Activated T-helper 2 cell treated with anti-CD3 and anti-CD28 coated beads, Interferon-gamma antibody, Interleukin-2, Interleukin-4, amounts not matched to agents 10 μg/mL and 5 μg/mL and 100 μg/mL, durations not matched to agents 14 hours and 24 hours and 36 hours (primary cell): ENCODE measurements around the gene KAT7. TPM values are rescaled to one million over a fixed set of nuclear protein-coding genes. Genes with fewer than 3 reads are reported as not detected.
A peak's percentile ranks its signal among the peaks of the same experiment; 100 is the strongest.

Experiments used
- DNase-seq: peaks from one replicate; pipeline ENCODE4 v3.0.0; 2021; ENCODE audit warnings: low spot score
- H3K27ac Mint-ChIP-seq: one replicate; pipeline ENCODE4 v1.8.0; 2021; ENCODE audit warnings: mixed read lengths
- H3K27me3 Mint-ChIP-seq: one replicate; pipeline ENCODE4 v1.8.0; 2021; ENCODE audit warnings: low read depth, mixed read lengths
- H3K36me3 Mint-ChIP-seq: one replicate; pipeline ENCODE4 v1.8.0; 2021; ENCODE audit warnings: low read depth, mixed read lengths
- H3K4me1 Mint-ChIP-seq: one replicate; pipeline ENCODE4 v1.8.0; 2021; ENCODE audit warnings: low read depth, mixed read lengths
- H3K4me3 Mint-ChIP-seq: one replicate; pipeline ENCODE4 v1.8.0; 2021; ENCODE audit warnings: low read depth, mild to moderate bottlenecking, moderate library complexity, mixed read lengths
- H3K9me3 Mint-ChIP-seq: one replicate; pipeline ENCODE4 v1.8.0; 2021; ENCODE audit warnings: mixed read lengths
- intact Hi-C: fragments of 100-400 bp; cut with micrococcal nuclease; formaldehyde crosslinking; loops from one replicate; pipeline ENCODE4 v1.15.1; 2023
- total RNA-seq: library from RNA; stranded (reverse); gene quantifications from 2 replicates; pipeline ENCODE4 v1.2.3, GENCODE V29; 2022

The KAT7 gene
- total RNA-seq, 1 donor from 2014 or later, result 65.0 TPM

DNA sequence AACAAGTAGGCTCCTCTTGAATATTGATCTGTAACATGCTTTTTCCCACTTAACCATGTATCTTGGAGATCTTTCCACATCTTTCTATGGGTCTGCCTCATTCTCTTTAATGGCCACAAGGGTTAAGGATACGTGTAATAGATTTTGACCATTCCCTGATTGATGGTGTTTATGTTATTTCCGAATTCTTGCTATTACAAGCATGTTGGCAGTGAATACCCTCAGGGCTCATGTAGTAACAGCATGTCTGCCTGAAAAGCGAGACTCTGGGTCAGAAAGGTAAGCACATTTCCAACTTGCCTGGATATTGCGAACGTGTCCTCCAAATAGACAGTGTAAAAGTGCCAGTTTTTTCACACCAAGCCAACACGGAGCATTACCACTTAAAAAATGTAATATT, 54.4 kb downstream of the KAT7 start:
- peaks cover 4% of the 10 kb centered on the region for H3K36me3 Mint-ChIP-seq
- no peak overlapping the region for H3K27ac Mint-ChIP-seq
- H3K9me3 Mint-ChIP-seq, result no peaks in the 10 kb centered on the region
- intact Hi-C loops, result no loop called here
- no peaks in the 10 kb centered on the region for H3K27me3 Mint-ChIP-seq
- no peak overlapping the region for H3K4me3 Mint-ChIP-seq
- peaks cover 4% of the 10 kb centered on the region for H3K4me1 Mint-ChIP-seq
- no peak for DNase-seq

DNA sequence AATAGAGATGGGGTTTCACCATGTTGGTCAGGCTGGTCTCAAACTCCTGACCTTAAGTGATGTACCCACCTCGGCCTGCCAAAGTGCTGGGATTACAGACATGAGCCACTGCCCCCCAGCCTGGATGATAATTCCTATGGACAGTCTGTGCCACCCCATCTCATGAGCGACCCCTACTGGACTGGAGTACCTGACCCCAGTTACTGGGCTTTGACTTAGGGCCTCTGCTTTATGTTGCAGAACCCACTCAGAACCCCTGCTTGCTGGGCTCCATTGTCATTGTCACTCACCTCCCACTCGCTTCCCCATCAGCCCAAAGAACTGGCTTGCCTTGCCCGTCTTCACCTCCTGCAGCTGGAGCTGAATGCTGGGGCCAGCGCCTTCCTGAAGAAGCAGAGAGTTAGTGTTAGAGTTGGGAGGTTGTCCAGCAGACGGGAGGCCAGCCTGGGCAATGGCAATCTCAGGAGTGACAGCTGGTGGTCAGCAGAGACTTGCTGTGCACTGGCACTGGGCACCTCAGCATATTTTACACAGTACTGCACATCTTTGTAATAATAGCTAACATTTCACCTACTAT, 55.4 kb downstream of the KAT7 start:
- no peak overlapping the region for H3K4me3 Mint-ChIP-seq
- H3K27me3 Mint-ChIP-seq, result no peaks in the 10 kb centered on the region
- H3K36me3 Mint-ChIP-seq, result peaks cover 4% of the 10 kb centered on the region
- peaks cover 4% of the 10 kb centered on the region for H3K4me1 Mint-ChIP-seq
- no peak for DNase-seq
- H3K9me3 Mint-ChIP-seq, result no peaks in the 10 kb centered on the region
- intact Hi-C loops, result no loop called here
- H3K27ac Mint-ChIP-seq, result no peak overlapping the region

DNA sequence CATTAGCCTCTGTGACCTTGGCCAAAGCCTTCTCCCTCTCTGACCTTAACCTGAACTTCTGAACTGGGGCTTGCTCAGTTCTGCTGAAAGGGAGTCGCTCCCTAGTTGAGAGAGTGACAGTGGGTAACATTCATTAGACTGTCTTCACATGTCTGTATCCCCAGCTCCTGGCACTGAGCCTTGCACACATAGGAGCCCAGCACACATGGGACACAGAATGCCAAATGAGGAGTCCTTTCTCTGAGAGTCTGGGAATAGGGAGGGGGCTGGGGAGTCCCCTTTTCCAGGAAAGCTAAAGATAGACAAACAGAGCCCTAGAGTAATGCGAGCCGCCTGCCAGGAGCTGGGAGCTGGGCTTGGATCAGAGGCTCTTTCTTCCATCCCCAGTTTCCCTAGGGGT, 56.8 kb downstream of the KAT7 start:
- no peaks in the 10 kb centered on the region for H3K27me3 Mint-ChIP-seq
- peak overlapping the region; percentile 1 for H3K27ac Mint-ChIP-seq
- no peak overlapping the region for H3K4me3 Mint-ChIP-seq
- peaks cover 4% of the 10 kb centered on the region for H3K36me3 Mint-ChIP-seq
- no peaks in the 10 kb centered on the region for H3K9me3 Mint-ChIP-seq
- no peak for DNase-seq
- peaks cover 4% of the 10 kb centered on the region for H3K4me1 Mint-ChIP-seq
- intact Hi-C loops, result no loop called here

DNA sequence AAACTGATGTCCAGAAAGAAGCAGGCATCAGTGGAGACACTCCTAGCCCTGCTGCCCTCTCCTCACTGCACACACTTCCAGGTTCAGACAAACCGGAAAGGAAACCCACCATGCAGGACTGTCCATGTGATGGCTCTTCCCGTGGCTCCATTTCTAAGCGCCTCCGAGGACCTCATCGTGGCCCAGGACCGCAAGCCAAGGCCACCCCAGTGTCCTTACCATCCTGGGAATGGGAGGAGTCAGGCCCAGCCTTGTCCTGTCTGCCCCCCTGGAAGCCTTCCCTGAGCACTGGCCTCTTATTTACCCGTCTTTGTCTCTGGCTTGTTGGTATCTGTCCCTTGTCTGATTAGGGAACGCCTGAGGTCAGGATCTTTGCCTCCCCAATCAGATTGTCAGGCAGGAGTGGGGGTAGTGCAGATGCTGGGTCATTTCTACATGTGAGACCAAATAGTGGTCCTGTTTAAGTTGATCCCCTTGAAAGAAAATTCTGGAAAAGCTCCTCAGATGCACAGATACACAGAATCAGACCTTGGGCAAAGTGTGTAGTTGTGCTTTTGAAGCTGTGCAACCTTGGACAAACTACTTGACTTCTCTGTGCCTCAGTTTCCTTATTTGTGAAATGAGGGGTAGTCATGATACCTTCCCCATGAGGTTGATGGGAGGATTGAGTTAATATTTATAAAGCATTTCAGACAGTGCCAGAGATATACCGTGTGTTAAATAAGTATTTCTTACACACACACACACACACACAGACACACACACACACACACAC, 58.6 kb downstream of the KAT7 start:
- H3K9me3 Mint-ChIP-seq, result no peaks in the 10 kb centered on the region
- peaks cover 4% of the 10 kb centered on the region for H3K36me3 Mint-ChIP-seq
- H3K27me3 Mint-ChIP-seq, result peaks cover 3% of the 10 kb centered on the region
- DNase-seq, result no peak
- no peak overlapping the region for H3K27ac Mint-ChIP-seq
- H3K4me1 Mint-ChIP-seq, result peaks cover 11% of the 10 kb centered on the region
- no peak overlapping the region for H3K4me3 Mint-ChIP-seq
- intact Hi-C loops, result no loop called here

DNA sequence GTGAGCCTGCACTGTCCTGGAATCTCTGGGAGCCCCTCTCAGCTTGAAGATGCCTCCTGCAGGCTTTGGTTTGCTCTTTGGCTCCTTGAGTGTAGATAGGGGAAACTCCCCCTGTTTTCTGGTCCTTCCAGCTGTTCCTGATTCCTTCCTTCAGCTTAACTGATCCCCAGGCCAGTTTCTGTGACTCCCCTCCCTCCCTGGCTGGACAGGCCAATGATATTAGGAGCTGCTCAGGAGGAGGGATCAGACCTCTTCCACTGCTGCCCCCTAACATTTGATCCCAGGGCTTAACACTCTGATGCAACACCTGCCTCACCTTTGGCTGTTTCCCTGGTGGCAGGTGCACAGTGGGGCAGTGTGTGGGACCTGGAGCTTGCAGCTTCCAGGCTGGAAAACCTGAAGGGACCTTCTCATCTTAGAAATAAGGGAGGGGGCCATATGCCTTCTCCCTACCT, 59.6 kb downstream of the KAT7 start, which contains the start of gene TAC4:
Gene TAC4 (minus strand): TSS at position 51 of the 455 bp plus-strand sequence. CDS start 52 bp downstream, outside the sequence.
- Mint-ChIP-seq H3K9me3 (no peaks in the 10 kb centered on the region), H3K36me3 (no peaks in the 10 kb centered on the region), H3K4me1 (peaks cover 8% of the 10 kb centered on the region), H3K27ac (no peak within 1 kb of the TSS), H3K27me3 (peaks cover 5% of the 10 kb centered on the region), H3K4me3 (no peak within 1 kb of the TSS)
- no peak for DNase-seq
- intact Hi-C loops, result no loop called here

DNA sequence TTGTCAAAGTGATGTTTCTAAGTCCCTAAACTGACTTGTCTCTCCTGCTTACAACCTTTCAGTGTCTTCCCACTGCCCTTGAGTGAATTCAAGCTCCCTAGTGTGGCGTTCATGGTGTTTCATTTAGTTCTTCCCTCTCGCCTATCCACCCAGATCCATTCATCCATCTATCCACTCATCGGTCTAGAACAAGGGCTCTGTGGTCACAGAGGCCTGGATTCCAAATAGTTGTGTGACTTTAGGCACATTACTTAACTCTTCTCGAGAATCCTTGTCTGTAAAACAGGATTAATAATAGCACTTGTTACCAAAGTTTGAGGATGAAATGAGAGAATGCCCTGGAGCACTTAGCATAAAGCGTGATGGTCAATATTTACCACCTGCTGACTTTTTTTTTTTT, 60.3 kb downstream of the KAT7 start:
- intact Hi-C loops, result no loop called here
- Mint-ChIP-seq H3K27ac (no peak overlapping the region), H3K27me3 (peaks cover 5% of the 10 kb centered on the region), H3K9me3 (no peaks in the 10 kb centered on the region), H3K4me1 (peaks cover 8% of the 10 kb centered on the region), H3K36me3 (no peaks in the 10 kb centered on the region), H3K4me3 (no peak overlapping the region)
- no peak for DNase-seq

DNA sequence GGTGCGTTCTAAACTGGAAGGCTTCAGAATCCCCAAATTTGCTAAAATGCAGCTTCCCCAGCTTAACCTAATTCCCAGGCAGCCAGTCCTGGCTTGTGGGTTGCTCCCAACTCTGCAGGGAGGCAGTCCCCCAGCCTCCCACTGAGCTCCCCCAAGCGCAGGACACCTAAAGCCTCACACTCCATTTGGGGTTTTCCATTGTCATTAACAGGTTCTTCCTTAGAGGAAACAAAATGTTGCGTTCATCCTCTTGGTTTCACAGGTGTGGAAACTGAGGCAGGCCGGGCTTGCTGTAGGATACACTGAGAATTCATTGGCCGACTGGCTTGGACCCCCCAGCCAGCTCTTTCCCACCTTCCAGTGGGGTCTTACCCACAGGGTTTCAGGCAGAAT, 61.7 kb downstream of the KAT7 start:
- no peak overlapping the region for H3K27ac Mint-ChIP-seq
- no peaks in the 10 kb centered on the region for H3K36me3 Mint-ChIP-seq
- H3K9me3 Mint-ChIP-seq, result no peaks in the 10 kb centered on the region
- H3K27me3 Mint-ChIP-seq, result peaks cover 8% of the 10 kb centered on the region
- intact Hi-C loops, result loop anchor here (2.0 to 5.0 kb wide), 2 partner anchors 153 to 281 kb away; no protein-coding TSS in a partner anchor
- peaks cover 8% of the 10 kb centered on the region for H3K4me1 Mint-ChIP-seq
- H3K4me3 Mint-ChIP-seq, result peak overlapping the region; percentile 82
- DNase-seq, result no peak

DNA sequence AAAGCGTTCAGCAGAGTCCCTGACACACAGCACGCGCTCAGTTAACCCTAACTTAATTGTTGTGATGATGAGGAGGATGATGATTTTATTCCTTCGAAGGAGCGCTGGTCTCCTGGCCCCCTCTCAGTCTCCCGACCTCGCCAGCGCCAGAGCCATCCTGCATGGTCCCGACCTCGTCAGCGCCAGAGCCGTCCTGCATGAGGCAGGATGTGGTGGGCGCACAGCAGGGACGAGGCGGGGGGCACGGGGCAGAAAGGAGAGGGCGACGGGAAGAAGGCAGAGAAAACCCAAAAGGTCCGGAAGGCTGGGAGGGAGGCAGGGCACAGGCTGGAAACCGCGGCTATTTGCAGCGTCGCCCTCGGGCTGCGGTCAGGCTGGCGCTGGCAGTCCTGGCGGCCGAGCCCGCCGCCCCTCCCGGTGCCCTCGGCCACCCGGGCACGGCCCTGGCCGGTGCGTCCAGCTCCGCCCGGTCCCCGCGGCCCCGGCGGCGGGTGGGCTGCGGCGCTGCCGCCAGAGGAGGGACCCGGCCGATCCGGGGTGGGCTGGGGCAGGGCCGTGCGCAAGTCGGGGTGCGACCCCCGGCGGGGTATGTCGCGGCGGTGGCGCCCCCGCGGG, 62.4 kb downstream of the KAT7 start:
- H3K9me3 Mint-ChIP-seq, result no peaks in the 10 kb centered on the region
- H3K4me3 Mint-ChIP-seq, result peak overlapping the region; percentile 82
- DNase-seq, result no peak
- peaks cover 8% of the 10 kb centered on the region for H3K4me1 Mint-ChIP-seq
- peaks cover 10% of the 10 kb centered on the region for H3K27me3 Mint-ChIP-seq
- intact Hi-C loops, result loop anchor here (2.0 to 5.0 kb wide), 2 partner anchors 154 to 282 kb away; no protein-coding TSS in a partner anchor
- no peaks in the 10 kb centered on the region for H3K36me3 Mint-ChIP-seq
- peak overlapping the region; percentile 73 for H3K27ac Mint-ChIP-seq

DNA sequence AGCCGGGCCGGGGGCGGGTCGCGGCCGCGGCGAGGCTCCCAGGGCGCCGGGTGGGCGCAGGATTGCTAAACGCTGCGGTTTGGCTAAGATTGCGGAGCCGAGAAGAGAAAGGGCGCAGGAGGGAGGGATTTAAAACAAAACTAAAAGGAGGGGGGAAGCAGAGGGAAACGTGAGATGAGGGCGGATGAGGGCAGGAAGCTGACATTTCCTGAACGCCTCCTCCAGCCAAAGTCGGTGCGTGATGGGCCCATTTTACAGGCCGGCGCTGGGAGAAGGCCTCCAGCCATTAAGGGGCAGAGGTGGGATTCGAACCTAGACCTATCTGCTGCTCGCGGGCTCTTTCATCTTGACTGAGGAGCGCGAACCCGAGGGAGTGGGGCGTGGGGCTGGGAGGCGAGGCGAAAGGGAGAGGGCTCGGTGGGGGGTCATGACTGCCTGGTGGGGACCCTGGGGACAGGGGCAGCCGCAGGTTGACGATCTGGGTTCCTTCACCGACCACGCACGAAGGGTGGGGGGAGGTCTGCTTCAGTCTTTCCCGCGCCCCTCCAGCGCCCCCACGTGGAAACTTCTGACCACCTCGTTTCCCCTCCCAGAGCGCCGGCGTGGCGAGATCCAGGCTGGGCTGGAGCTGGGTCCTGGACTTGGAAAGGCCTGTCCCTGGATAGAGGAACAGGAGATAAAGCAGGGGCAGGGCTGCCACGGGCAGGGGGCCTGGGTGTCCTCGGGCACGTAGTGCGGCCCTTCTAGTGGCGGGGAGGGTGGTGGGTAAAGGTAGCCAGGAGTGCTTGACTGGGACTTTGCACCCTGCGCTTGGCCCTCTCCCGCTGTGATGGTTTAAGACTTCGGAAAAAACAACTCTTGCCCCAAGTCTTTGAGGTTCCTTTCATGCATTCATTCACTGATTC, 63.2 kb downstream of the KAT7 start:
- intact Hi-C loops, result loop anchor here (2.0 to 5.0 kb wide), 2 partner anchors 154 to 283 kb away; no protein-coding TSS in a partner anchor
- Mint-ChIP-seq H3K4me3 (peak overlapping the region; percentile 78), H3K27me3 (peaks cover 10% of the 10 kb centered on the region), H3K27ac (peak overlapping the region; percentile 67), H3K36me3 (no peaks in the 10 kb centered on the region), H3K4me1 (peaks cover 8% of the 10 kb centered on the region), H3K9me3 (no peaks in the 10 kb centered on the region)
- peak; percentile 53 for DNase-seq

DNA sequence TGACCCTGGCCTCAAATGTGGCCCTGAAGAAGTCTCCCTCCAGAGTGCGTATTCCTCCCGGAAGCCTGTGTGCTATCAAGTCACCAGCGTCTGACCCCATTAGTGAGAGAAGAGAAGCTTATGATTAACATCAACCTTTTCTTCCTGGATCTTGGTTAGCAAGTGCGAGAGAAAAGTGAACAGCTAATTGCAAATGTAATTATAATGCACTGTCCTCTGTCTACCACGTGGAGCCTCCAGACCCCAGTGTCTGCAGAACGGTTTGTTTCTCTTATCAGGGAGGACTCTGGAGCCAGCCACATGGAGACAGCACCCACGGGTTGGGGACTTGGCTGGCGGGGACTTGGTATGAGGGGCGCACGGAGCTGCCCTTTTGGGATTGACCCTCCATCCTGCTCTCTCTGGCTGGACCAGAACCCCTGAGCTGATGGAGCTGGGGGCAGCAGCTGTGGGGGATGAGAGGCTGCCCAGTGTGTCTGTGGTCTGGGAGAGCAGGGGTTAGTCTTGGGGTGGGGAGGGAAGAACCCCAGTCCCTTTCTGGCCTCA, 65.1 kb downstream of the KAT7 start:
- Mint-ChIP-seq H3K9me3 (no peaks in the 10 kb centered on the region), H3K27me3 (peaks cover 13% of the 10 kb centered on the region), H3K36me3 (no peaks in the 10 kb centered on the region), H3K4me1 (peaks cover 8% of the 10 kb centered on the region), H3K27ac (no peak overlapping the region), H3K4me3 (no peak overlapping the region)
- intact Hi-C loops, result loop anchor here (5.0 kb wide), 1 partner anchor 156 kb away; no protein-coding TSS in a partner anchor
- DNase-seq, result no peak

DNA sequence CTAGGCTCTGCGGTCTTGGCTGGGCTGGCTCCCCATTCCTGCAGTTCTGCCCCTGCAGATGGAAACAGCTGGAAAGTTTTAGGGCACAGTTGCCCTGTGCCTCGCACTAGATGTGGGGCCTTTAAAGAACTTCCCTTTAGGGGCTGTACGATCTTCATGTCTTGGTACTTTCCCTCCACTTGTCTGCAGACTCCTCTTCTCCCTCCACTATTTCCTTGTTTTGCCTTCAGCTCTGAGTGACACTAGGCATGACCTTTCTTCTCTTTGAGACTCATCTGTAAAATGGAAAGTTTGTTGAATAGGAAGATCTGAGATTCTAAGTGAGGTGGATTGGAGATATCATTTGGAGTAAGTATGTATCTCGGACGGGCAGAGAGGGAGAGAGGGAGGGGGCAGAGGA, 65.6 kb downstream of the KAT7 start:
- Mint-ChIP-seq H3K4me1 (peaks cover 8% of the 10 kb centered on the region), H3K4me3 (no peak overlapping the region)
- intact Hi-C loops, result loop anchor here (5.0 kb wide), 1 partner anchor 157 kb away; no protein-coding TSS in a partner anchor

DNA sequence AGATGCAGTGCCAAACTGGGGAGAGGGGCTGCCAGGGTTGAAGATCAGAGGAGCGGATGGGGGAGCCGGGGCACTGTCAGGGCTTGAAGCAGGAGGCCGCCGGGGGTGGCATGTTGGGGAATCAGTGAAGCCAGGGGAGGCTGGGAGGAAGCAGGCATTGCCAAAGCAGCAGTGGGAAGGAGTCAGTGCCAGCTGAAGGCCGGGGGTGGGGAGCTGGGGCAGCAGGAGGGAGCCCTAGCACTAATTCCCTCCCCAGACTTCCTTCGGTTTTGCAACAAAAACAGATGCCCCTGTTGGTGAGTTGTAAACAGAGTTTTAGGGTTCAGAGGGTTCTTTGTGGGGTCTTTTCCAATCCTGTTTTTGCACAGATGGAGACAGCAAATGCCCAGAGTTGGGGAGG, 70.3 kb downstream of the KAT7 start:
- Mint-ChIP-seq H3K27me3 (peaks cover 17% of the 10 kb centered on the region), H3K4me1 (peaks cover 4% of the 10 kb centered on the region), H3K4me3 (no peak overlapping the region), H3K27ac (no peak overlapping the region), H3K9me3 (no peaks in the 10 kb centered on the region), H3K36me3 (no peaks in the 10 kb centered on the region)
- intact Hi-C loops, result no loop called here
- DNase-seq, result no peak

More for the DNA sequence above, 65.6 kb downstream of the KAT7 start:
- Mint-ChIP-seq H3K36me3 (no peaks in the 10 kb centered on the region), H3K9me3 (no peaks in the 10 kb centered on the region), H3K27ac (no peak overlapping the region), H3K27me3 (peaks cover 17% of the 10 kb centered on the region)
- DNase-seq, result no peak
